HepG2 (cell line): ENCODE results near the gene ANXA5.

Source experiments
- NR1H2 ChIP-seq: sonication (generic); formaldehyde crosslinking; IDR thresholded peaks from 2 replicates; pipeline ENCODE4 v1.8.1; 2022; ENCODE audit warnings: low read depth, missing genetic modification reagents, borderline replicate concordance
- NR2C2 ChIP-seq: sonication (generic); formaldehyde crosslinking; IDR thresholded peaks from 2 replicates; pipeline ENCODE4 v1.4.0; 2020; ENCODE audit warnings: missing genetic modification reagents, mild to moderate bottlenecking, moderate library complexity, borderline replicate concordance
- ZFX ChIP-seq: sonication (generic); formaldehyde crosslinking; IDR thresholded peaks from 2 replicates; pipeline ENCODE4 v1.4.0; 2020; ENCODE audit warnings: mild to moderate bottlenecking, low read depth, missing genetic modification reagents, moderate library complexity
- ZNF232 ChIP-seq: sonication (generic); formaldehyde crosslinking; IDR thresholded peaks from 2 replicates; pipeline ENCODE4 v1.4.0; 2020; ENCODE audit warnings: missing genetic modification reagents, borderline replicate concordance
- ZNF644 ChIP-seq: IDR thresholded peaks from 2 replicates; pipeline ENCODE4 v1.6.1; 2016; ENCODE audit warnings: low read depth
- TF ChIP-seq, protein P1 (sequence below): sonication (generic); formaldehyde crosslinking; IDR thresholded peaks from 2 replicates; pipeline ENCODE4 v1.5.0; 2020; ENCODE audit warnings: mild to moderate bottlenecking, missing genetic modification reagents, moderate library complexity
- TF ChIP-seq, protein P2 (sequence below), 2 experiments: sonication (generic) in 1 of 2; formaldehyde crosslinking in 1 of 2; IDR thresholded peaks; 2 replicates each; pipeline versions ENCODE4 v1.5.1 to v1.6.1; 2011 to 2020; ENCODE audit warnings: borderline replicate concordance in 1 of 2, low read depth in 1 of 2, low read length in 1 of 2, mild to moderate bottlenecking in 1 of 2, missing genetic modification reagents in 1 of 2, moderate library complexity in 1 of 2
- TF ChIP-seq, protein P3 (sequence below), 2 experiments: fragments of 450-650 bp in 1 of 2; sonication (generic) in 1 of 2; formaldehyde crosslinking in 1 of 2; IDR thresholded peaks; 2 replicates each; pipeline versions ENCODE4 v1.6.1 to v1.8.0; 2016 to 2022; ENCODE audit warnings: antibody characterized with exemption in 1 of 2, mild to moderate bottlenecking in 1 of 2, missing genetic modification reagents in 1 of 2
- TF ChIP-seq, protein P4 (sequence below), 2 experiments: sonication (generic) in 1 of 2; formaldehyde crosslinking in 1 of 2; IDR thresholded peaks; 2 replicates each; pipeline versions ENCODE4 v1.4.0 to v1.6.1; 2018 to 2020; ENCODE audit warnings: missing genetic modification reagents in 2 of 2, borderline replicate concordance in 1 of 2, low read depth in 1 of 2, mild to moderate bottlenecking in 1 of 2, missing biosample characterization in 1 of 2
- TF ChIP-seq, protein P5 (sequence below), 2 experiments: IDR thresholded peaks; 2 replicates each; pipeline ENCODE4 v1.6.1; 2011 to 2012; ENCODE audit warnings: low read length in 2 of 2, borderline replicate concordance in 1 of 2, low read depth in 1 of 2, mild to moderate bottlenecking in 1 of 2, moderate library complexity in 1 of 2
- TF ChIP-seq, protein P6 (sequence below): sonication (generic); formaldehyde crosslinking; IDR thresholded peaks from 2 replicates; pipeline ENCODE4 v1.4.0; 2020; ENCODE audit warnings: missing genetic modification reagents

DNA sequence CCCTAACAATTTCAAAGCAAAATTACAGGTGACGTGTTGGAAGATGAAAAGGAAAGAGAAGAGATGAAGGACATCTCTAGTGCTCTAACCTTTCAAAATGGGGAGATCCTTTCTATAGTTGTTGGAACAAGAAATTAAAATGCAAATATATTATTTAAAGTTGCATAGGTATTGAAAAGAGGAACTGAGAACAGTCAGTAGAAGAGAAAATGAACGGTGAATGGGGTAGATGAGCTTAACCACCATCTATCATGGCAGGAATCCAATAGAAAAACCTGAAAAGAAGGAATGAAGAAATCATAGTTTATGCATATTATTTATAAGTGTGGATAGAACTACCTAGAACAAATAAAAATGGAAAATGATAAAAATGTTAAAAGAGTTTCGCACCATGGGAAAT lies 42.0 kb downstream of the ANXA5 start:
- TF ChIP-seq NR1H2 (no peak), NR2C2 (CRISPR knock-in tag) (no peak), ZFX (no peak), ZNF644 (CRISPR knock-in tag) (no peak), ZNF232 (CRISPR knock-in tag) (no peak)
- TF ChIP-seq, protein P1, sequence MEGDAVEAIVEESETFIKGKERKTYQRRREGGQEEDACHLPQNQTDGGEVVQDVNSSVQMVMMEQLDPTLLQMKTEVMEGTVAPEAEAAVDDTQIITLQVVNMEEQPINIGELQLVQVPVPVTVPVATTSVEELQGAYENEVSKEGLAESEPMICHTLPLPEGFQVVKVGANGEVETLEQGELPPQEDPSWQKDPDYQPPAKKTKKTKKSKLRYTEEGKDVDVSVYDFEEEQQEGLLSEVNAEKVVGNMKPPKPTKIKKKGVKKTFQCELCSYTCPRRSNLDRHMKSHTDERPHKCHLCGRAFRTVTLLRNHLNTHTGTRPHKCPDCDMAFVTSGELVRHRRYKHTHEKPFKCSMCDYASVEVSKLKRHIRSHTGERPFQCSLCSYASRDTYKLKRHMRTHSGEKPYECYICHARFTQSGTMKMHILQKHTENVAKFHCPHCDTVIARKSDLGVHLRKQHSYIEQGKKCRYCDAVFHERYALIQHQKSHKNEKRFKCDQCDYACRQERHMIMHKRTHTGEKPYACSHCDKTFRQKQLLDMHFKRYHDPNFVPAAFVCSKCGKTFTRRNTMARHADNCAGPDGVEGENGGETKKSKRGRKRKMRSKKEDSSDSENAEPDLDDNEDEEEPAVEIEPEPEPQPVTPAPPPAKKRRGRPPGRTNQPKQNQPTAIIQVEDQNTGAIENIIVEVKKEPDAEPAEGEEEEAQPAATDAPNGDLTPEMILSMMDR (CRISPR knock-in tag), result no peak
- TF ChIP-seq, protein P2, sequence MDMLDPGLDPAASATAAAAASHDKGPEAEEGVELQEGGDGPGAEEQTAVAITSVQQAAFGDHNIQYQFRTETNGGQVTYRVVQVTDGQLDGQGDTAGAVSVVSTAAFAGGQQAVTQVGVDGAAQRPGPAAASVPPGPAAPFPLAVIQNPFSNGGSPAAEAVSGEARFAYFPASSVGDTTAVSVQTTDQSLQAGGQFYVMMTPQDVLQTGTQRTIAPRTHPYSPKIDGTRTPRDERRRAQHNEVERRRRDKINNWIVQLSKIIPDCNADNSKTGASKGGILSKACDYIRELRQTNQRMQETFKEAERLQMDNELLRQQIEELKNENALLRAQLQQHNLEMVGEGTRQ (IDR thresholded peaks at IDR 0.05; ENCODE audit: low read depth, low read length), result no peak
- TF ChIP-seq, protein P2 (CRISPR knock-in tag; IDR thresholded peaks at IDR 0.05; ENCODE audit: borderline replicate concordance), result no peak
- TF ChIP-seq, protein P3, sequence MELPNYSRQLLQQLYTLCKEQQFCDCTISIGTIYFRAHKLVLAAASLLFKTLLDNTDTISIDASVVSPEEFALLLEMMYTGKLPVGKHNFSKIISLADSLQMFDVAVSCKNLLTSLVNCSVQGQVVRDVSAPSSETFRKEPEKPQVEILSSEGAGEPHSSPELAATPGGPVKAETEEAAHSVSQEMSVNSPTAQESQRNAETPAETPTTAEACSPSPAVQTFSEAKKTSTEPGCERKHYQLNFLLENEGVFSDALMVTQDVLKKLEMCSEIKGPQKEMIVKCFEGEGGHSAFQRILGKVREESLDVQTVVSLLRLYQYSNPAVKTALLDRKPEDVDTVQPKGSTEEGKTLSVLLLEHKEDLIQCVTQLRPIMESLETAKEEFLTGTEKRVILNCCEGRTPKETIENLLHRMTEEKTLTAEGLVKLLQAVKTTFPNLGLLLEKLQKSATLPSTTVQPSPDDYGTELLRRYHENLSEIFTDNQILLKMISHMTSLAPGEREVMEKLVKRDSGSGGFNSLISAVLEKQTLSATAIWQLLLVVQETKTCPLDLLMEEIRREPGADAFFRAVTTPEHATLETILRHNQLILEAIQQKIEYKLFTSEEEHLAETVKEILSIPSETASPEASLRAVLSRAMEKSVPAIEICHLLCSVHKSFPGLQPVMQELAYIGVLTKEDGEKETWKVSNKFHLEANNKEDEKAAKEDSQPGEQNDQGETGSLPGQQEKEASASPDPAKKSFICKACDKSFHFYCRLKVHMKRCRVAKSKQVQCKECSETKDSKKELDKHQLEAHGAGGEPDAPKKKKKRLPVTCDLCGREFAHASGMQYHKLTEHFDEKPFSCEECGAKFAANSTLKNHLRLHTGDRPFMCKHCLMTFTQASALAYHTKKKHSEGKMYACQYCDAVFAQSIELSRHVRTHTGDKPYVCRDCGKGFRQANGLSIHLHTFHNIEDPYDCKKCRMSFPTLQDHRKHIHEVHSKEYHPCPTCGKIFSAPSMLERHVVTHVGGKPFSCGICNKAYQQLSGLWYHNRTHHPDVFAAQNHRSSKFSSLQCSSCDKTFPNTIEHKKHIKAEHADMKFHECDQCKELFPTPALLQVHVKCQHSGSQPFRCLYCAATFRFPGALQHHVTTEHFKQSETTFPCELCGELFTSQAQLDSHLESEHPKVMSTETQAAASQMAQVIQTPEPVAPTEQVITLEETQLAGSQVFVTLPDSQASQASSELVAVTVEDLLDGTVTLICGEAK (IDR thresholded peaks at IDR 0.05), result no peak
- TF ChIP-seq, protein P3 (CRISPR knock-in tag; IDR thresholded peaks at IDR 0.05), result no peak
- TF ChIP-seq, protein P4, sequence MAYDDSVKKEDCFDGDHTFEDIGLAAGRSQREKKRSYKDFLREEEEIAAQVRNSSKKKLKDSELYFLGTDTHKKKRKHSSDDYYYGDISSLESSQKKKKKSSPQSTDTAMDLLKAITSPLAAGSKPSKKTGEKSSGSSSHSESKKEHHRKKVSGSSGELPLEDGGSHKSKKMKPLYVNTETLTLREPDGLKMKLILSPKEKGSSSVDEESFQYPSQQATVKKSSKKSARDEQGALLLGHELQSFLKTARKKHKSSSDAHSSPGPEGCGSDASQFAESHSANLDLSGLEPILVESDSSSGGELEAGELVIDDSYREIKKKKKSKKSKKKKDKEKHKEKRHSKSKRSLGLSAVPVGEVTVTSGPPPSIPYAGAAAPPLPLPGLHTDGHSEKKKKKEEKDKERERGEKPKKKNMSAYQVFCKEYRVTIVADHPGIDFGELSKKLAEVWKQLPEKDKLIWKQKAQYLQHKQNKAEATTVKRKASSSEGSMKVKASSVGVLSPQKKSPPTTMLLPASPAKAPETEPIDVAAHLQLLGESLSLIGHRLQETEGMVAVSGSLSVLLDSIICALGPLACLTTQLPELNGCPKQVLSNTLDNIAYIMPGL (CRISPR knock-in tag; IDR thresholded peaks at IDR 0.05; ENCODE audit: borderline replicate concordance in 1 of 2, low read depth in 1 of 2), result no peak
- TF ChIP-seq, protein P5, sequence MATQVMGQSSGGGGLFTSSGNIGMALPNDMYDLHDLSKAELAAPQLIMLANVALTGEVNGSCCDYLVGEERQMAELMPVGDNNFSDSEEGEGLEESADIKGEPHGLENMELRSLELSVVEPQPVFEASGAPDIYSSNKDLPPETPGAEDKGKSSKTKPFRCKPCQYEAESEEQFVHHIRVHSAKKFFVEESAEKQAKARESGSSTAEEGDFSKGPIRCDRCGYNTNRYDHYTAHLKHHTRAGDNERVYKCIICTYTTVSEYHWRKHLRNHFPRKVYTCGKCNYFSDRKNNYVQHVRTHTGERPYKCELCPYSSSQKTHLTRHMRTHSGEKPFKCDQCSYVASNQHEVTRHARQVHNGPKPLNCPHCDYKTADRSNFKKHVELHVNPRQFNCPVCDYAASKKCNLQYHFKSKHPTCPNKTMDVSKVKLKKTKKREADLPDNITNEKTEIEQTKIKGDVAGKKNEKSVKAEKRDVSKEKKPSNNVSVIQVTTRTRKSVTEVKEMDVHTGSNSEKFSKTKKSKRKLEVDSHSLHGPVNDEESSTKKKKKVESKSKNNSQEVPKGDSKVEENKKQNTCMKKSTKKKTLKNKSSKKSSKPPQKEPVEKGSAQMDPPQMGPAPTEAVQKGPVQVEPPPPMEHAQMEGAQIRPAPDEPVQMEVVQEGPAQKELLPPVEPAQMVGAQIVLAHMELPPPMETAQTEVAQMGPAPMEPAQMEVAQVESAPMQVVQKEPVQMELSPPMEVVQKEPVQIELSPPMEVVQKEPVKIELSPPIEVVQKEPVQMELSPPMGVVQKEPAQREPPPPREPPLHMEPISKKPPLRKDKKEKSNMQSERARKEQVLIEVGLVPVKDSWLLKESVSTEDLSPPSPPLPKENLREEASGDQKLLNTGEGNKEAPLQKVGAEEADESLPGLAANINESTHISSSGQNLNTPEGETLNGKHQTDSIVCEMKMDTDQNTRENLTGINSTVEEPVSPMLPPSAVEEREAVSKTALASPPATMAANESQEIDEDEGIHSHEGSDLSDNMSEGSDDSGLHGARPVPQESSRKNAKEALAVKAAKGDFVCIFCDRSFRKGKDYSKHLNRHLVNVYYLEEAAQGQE (IDR thresholded peaks at IDR 0.05; ENCODE audit: borderline replicate concordance in 1 of 2, low read depth in 1 of 2, low read length in 2 of 2), result no peak
- TF ChIP-seq, protein P6, sequence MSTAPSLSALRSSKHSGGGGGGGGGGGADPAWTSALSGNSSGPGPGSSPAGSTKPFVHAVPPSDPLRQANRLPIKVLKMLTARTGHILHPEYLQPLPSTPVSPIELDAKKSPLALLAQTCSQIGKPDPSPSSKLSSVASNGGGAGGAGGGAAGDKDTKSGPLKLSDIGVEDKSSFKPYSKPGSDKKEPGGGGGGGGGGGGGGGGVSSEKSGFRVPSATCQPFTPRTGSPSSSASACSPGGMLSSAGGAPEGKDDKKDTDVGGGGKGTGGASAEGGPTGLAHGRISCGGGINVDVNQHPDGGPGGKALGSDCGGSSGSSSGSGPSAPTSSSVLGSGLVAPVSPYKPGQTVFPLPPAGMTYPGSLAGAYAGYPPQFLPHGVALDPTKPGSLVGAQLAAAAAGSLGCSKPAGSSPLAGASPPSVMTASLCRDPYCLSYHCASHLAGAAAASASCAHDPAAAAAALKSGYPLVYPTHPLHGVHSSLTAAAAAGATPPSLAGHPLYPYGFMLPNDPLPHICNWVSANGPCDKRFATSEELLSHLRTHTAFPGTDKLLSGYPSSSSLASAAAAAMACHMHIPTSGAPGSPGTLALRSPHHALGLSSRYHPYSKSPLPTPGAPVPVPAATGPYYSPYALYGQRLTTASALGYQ, result no peak
